Astrocyte (in vitro differentiated cells and primary cell): ENCODE results near the gene MICAL3. TPM values are rescaled to one million over a fixed set of nuclear protein-coding genes. Genes with fewer than 3 reads are reported as not detected.

Experiments
- DNase-seq: peaks from one replicate; pipeline ENCODE4 v3.0.0-alpha.2; 2010; ENCODE audit warnings: low read depth
- FAIRE-seq: peaks from 2 replicates; lab custom pipeline; 2011; peaks lifted over from hg19 to GRCh38; lab: Jason Lieb, UNC
- H2AFZ ChIP-seq: 2 replicates; pipeline ENCODE4 v1.6.0; 2012; ENCODE audit warnings: low read depth, low read length, inconsistent platforms
- H3K27ac ChIP-seq: 2 replicates; pipeline ENCODE4 v1.5.1; 2011; ENCODE audit warnings: low read depth, low read length, inconsistent platforms
- H3K27me3 ChIP-seq: 2 replicates; pipeline ENCODE4 v1.6.0; 2011; ENCODE audit warnings: low read length, inconsistent platforms; ENCODE audit not compliant: insufficient read depth
- H3K36me3 ChIP-seq: 2 replicates; pipeline ENCODE4 v1.5.1; 2011; ENCODE audit warnings: low read length, inconsistent platforms; ENCODE audit not compliant: insufficient read depth
- H3K4me1 ChIP-seq: 2 replicates; pipeline ENCODE4 v1.5.1; 2011; ENCODE audit warnings: low read length, inconsistent platforms; ENCODE audit not compliant: insufficient read depth
- H3K4me2 ChIP-seq: 2 replicates; pipeline ENCODE4 v1.6.0; 2012; ENCODE audit warnings: low read length, inconsistent platforms
- H3K4me3 ChIP-seq: 2 replicates; pipeline ENCODE4 v1.5.1; 2011; ENCODE audit warnings: low read depth, mild to moderate bottlenecking, low read length, inconsistent platforms; ENCODE audit not compliant: insufficient read depth
- H3K79me2 ChIP-seq: 2 replicates; pipeline ENCODE4 v1.6.0; 2012; ENCODE audit warnings: mild to moderate bottlenecking, low read length, inconsistent platforms; ENCODE audit not compliant: insufficient read depth
- H3K9ac ChIP-seq: 2 replicates; pipeline ENCODE4 v1.6.0; 2012; ENCODE audit warnings: mild to moderate bottlenecking, low read length, inconsistent platforms
- H3K9me3 ChIP-seq: 2 replicates; pipeline ENCODE4 v1.5.1; 2012; ENCODE audit warnings: low read depth, mild to moderate bottlenecking, low read length, inconsistent platforms; ENCODE audit not compliant: insufficient read depth
- H4K20me1 ChIP-seq: 2 replicates; pipeline ENCODE4 v1.6.0; 2012; ENCODE audit warnings: low read length, inconsistent platforms; ENCODE audit not compliant: insufficient read depth
- H3K27ac Mint-ChIP-seq: one replicate; pipeline ENCODE4 v1.8.0; 2021; ENCODE audit warnings: mild to moderate bottlenecking, mixed read lengths; ENCODE audit not compliant: unreplicated experiment
- H3K27me3 Mint-ChIP-seq: one replicate; pipeline ENCODE4 v1.8.0; 2021; ENCODE audit warnings: low read depth, mixed read lengths; ENCODE audit not compliant: unreplicated experiment
- H3K36me3 Mint-ChIP-seq: one replicate; pipeline ENCODE4 v1.8.0; 2021; ENCODE audit warnings: low read depth, mixed read lengths; ENCODE audit not compliant: unreplicated experiment
- H3K4me1 Mint-ChIP-seq: one replicate; pipeline ENCODE4 v1.8.0; 2021; ENCODE audit warnings: low read depth, mixed read lengths; ENCODE audit not compliant: unreplicated experiment
- H3K4me3 Mint-ChIP-seq: one replicate; pipeline ENCODE4 v1.8.0; 2021; ENCODE audit warnings: mild to moderate bottlenecking, moderate library complexity, mixed read lengths; ENCODE audit not compliant: unreplicated experiment
- H3K9me3 Mint-ChIP-seq: one replicate; pipeline ENCODE4 v1.8.0; 2021; ENCODE audit warnings: mild to moderate bottlenecking, mixed read lengths; ENCODE audit not compliant: unreplicated experiment
- CTCF ChIP-seq: IDR thresholded peaks from 2 replicates; pipeline ENCODE4 v1.5.1; 2011; ENCODE audit warnings: low read depth, mild to moderate bottlenecking, inconsistent platforms, low read length, moderate library complexity; ENCODE audit not compliant: insufficient read depth
- EZH2 ChIP-seq: IDR thresholded peaks from 2 replicates; pipeline ENCODE4 v1.6.1; 2012; ENCODE audit warnings: mild to moderate bottlenecking, low read length, inconsistent platforms; ENCODE audit not compliant: insufficient read depth
- total RNA-seq: library from RNA; stranded (reverse); gene quantifications from 2 replicates; pipeline ENCODE4 v1.2.1, GENCODE V29; 2021

MICAL3 gene
- total RNA-seq, 1 donor from 2014 or later, result 113 TPM

GRCh38 chr22:17787716-17788330 is 236.5 kb downstream of the MICAL3 start:
- no peak overlapping the region for H3K9ac ChIP-seq
- H2AFZ ChIP-seq, result no peak overlapping the region
- H3K4me2 ChIP-seq, result no peak overlapping the region
- no peaks in the 10 kb centered on the region for H3K36me3 ChIP-seq
- Mint-ChIP-seq H3K4me1 (peaks cover 5% of the 10 kb centered on the region), H3K27me3 (no peaks in the 10 kb centered on the region), H3K27ac (no peak overlapping the region), H3K9me3 (no peaks in the 10 kb centered on the region), H3K36me3 (peaks cover 2% of the 10 kb centered on the region), H3K4me3 (no peak overlapping the region)
- H3K9me3 ChIP-seq, result no peaks in the 10 kb centered on the region
- no peaks in the 10 kb centered on the region for H3K79me2 ChIP-seq
- no peak overlapping the region for H3K4me3 ChIP-seq
- H4K20me1 ChIP-seq, result no peaks in the 10 kb centered on the region
- DNase-seq (no peak), FAIRE-seq (no peak)
- H3K27ac ChIP-seq, result no peak overlapping the region
- TF ChIP-seq CTCF, result no peak
- no peak for TF ChIP-seq EZH2
- peaks cover 3% of the 10 kb centered on the region for H3K4me1 ChIP-seq
- H3K27me3 ChIP-seq, result no peaks in the 10 kb centered on the region

GRCh38 chr22:17787241-17787640 is 237.1 kb downstream of the MICAL3 start:
- Histone ChIP-seq H3K4me3 (no peak overlapping the region), H3K4me1 (peaks cover 5% of the 10 kb centered on the region), H2AFZ (no peak overlapping the region), H3K27me3 (no peaks in the 10 kb centered on the region), H3K36me3 (no peaks in the 10 kb centered on the region), H3K27ac (no peak overlapping the region), H3K4me2 (no peak overlapping the region), H3K79me2 (no peaks in the 10 kb centered on the region), H4K20me1 (no peaks in the 10 kb centered on the region), H3K9ac (no peak overlapping the region), H3K9me3 (no peaks in the 10 kb centered on the region)
- TF ChIP-seq EZH2 (no peak), CTCF (no peak)
- Mint-ChIP-seq H3K9me3 (no peaks in the 10 kb centered on the region), H3K27me3 (no peaks in the 10 kb centered on the region), H3K4me1 (peaks cover 8% of the 10 kb centered on the region), H3K36me3 (peaks cover 2% of the 10 kb centered on the region), H3K4me3 (no peak overlapping the region), H3K27ac (no peak overlapping the region)
- no peak for DNase-seq
- no peak for FAIRE-seq

- Histone ChIP-seq H3K36me3 (no peaks in the 10 kb centered on the region), H3K4me2 (no peak overlapping the region), H3K4me3 (no peak overlapping the region), H3K27ac (no peak overlapping the region), H2AFZ (no peak overlapping the region), H3K27me3 (no peaks in the 10 kb centered on the region), H3K9me3 (no peaks in the 10 kb centered on the region), H4K20me1 (no peaks in the 10 kb centered on the region), H3K9ac (no peak overlapping the region), H3K79me2 (no peaks in the 10 kb centered on the region), H3K4me1 (peaks cover 12% of the 10 kb centered on the region)
- FAIRE-seq (no peak), DNase-seq (peak; percentile 12)
- TF ChIP-seq CTCF, result no peak
- TF ChIP-seq EZH2, result no peak
- Mint-ChIP-seq H3K4me1 (peaks cover 10% of the 10 kb centered on the region), H3K4me3 (no peak overlapping the region), H3K27me3 (no peaks in the 10 kb centered on the region), H3K9me3 (no peaks in the 10 kb centered on the region), H3K36me3 (peaks cover 2% of the 10 kb centered on the region), H3K27ac (no peak overlapping the region)
These were observed 237.8 kb downstream of the MICAL3 start for GRCh38 chr22:17786435-17787161.
